DMS79 treated with DMSO at 0.1 percent for 48 hours (cell line): ENCODE measurements around the gene FXR2.
A peak's percentile ranks its signal among the peaks of the same experiment; 100 is the strongest.
"Not testable (repeated sequence)": the region's sequence is repeated elsewhere in the genome, so short reads cannot be mapped to it uniquely, and the experiment has no call there.

ENCODE experiments used
- DNase-seq: peaks from one replicate; lab custom pipeline; 2025; lab: John Stamatoyannopoulos, UW

Gene FXR2

GRCh38 chr17:7614425-7615264 lies at the start of gene FXR2:
Gene FXR2, minus strand, starts transcription at chr17:7614897. Its CDS starts 365 bp downstream, at chr17:7614532.
- peak; percentile 100 for DNase-seq

GRCh38 chr17:7656958-7657609 lies 42.4 kb upstream of the FXR2 start:
- no peak for DNase-seq

- no peak for DNase-seq
Observed at GRCh38 chr17:7655541-7655840, 40.8 kb upstream of the FXR2 start.

GRCh38 chr17:7654832-7655540 lies 40.3 kb upstream of the FXR2 start:
- no peak for DNase-seq

- DNase-seq: no peak
Observed at GRCh38 chr17:7652388-7653356, 38.0 kb upstream of the FXR2 start.

GRCh38 chr17:7651665-7652387 lies 37.1 kb upstream of the FXR2 start:
- DNase-seq: no peak

- no peak for DNase-seq
Observed at GRCh38 chr17:7651097-7651664, 36.5 kb upstream of the FXR2 start.

- DNase-seq: peak; percentile 39
Observed at GRCh38 chr17:7650509-7651096, 35.9 kb upstream of the FXR2 start, which contains the start of gene ATP1B2. Gene ATP1B2, plus strand, starts transcription at chr17:7650926. Its CDS starts 593 bp downstream, at chr17:7651519.

- DNase-seq: no peak
Observed at GRCh38 chr17:7647018-7647417, 32.3 kb upstream of the FXR2 start.

- no peak for DNase-seq
Observed at GRCh38 chr17:7646457-7646856, 31.8 kb upstream of the FXR2 start.

- DNase-seq: no peak
Observed at GRCh38 chr17:7644775-7645174, 30.1 kb upstream of the FXR2 start.

- DNase-seq: not testable (repeated sequence)
Observed at GRCh38 chr17:7641635-7642034, 26.9 kb upstream of the FXR2 start.

- DNase-seq: no peak
Observed at GRCh38 chr17:7640783-7641182, 26.1 kb upstream of the FXR2 start.

GRCh38 chr17:7636163-7636562 lies 21.5 kb upstream of the FXR2 start:
- DNase-seq: no peak

- no peak for DNase-seq
Observed at GRCh38 chr17:7634384-7634783, 19.7 kb upstream of the FXR2 start.

- DNase-seq: no peak
Observed at GRCh38 chr17:7633093-7633492, 18.4 kb upstream of the FXR2 start.

GRCh38 chr17:7632492-7632894 lies 17.8 kb upstream of the FXR2 start:
- DNase-seq: peak; percentile 11

GRCh38 chr17:7631398-7632380 lies 17.0 kb upstream of the FXR2 start:
- no peak for DNase-seq
